H1 (cell line): ENCODE data around the gene C2CD4C. TPM values are rescaled to one million over a fixed set of nuclear protein-coding genes. Genes with fewer than 3 reads are reported as not detected.

Source experiments
- CTCF ChIA-PET: fragments of 300-600 bp; sonication (Branson Sonifier 250); formaldehyde crosslinking; loops from one replicate; lab custom pipeline; 2021; ENCODE audit not compliant: partially characterized antibody; lab: Charles Lee
- POLR2A ChIA-PET: fragments of 300-600 bp; sonication (Branson Sonifier 250); formaldehyde crosslinking; loops from one replicate; lab custom pipeline; 2021; ENCODE audit warnings: inconsistent platforms; ENCODE audit not compliant: partially characterized antibody; lab: Charles Lee
- DNase-seq, 2 experiments: peaks; one replicate each; pipeline versions ENCODE4 v3.0.0 to v3.0.0-alpha.2; 2010 to 2022; ENCODE audit warnings: low spot score in 2 of 2, low read depth in 1 of 2, mixed read lengths in 1 of 2
- FAIRE-seq: peaks from 2 replicates; lab custom pipeline; 2011; peaks lifted over from hg19 to GRCh38; lab: Jason Lieb, UNC
- H2AFZ ChIP-seq: 2 replicates; pipeline ENCODE4 v1.8.1; 2012; ENCODE audit warnings: low read length, inconsistent platforms
- H2AK5ac ChIP-seq: 2 replicates; pipeline ENCODE4 v1.6.1; 2013; ENCODE audit warnings: low read depth, low read length
- H2BK120ac ChIP-seq: replicated peaks from 2 replicates; pipeline ENCODE3; 2013; ENCODE audit warnings: low read depth, low read length, inconsistent platforms
- H2BK12ac ChIP-seq: 2 replicates; pipeline ENCODE4 v1.6.1; 2013; ENCODE audit warnings: low read depth, low read length
- H2BK15ac ChIP-seq: 2 replicates; pipeline ENCODE4 v1.6.1; 2013; ENCODE audit warnings: low read length
- H2BK20ac ChIP-seq: 2 replicates; pipeline ENCODE4 v1.6.1; 2013; ENCODE audit warnings: low read length
- H2BK5ac ChIP-seq: 2 replicates; pipeline ENCODE4 v1.6.1; 2013; ENCODE audit warnings: low read depth, low read length
- H3K14ac ChIP-seq: 2 replicates; pipeline ENCODE4 v1.6.1; 2013; ENCODE audit warnings: inconsistent platforms; ENCODE audit not compliant: insufficient read length
- H3K18ac ChIP-seq: 2 replicates; pipeline ENCODE4 v1.6.1; 2013; ENCODE audit warnings: low read length; ENCODE audit errors: extremely low read depth
- H3K23ac ChIP-seq: 2 replicates; pipeline ENCODE4 v1.6.1; 2013; ENCODE audit warnings: inconsistent platforms; ENCODE audit not compliant: insufficient read length
- H3K23me2 ChIP-seq: 2 replicates; pipeline ENCODE4 v1.6.1; 2013; ENCODE audit warnings: low read depth, low read length
- H3K27ac ChIP-seq: 2 replicates; pipeline ENCODE4 v1.6.1; 2011; ENCODE audit warnings: low read depth, low read length, inconsistent platforms
- H3K27me3 ChIP-seq, 4 experiments: replicated peaks in 1 of 4; 1 replicate in 1 of 4; 2 replicates in 3 of 4; pipeline versions ENCODE4 v1.6.1 to v1.8.1; 2011 to 2013; ENCODE audit warnings: low read length in 3 of 4, mild to moderate bottlenecking in 3 of 4, inconsistent platforms in 2 of 4, mixed read lengths in 2 of 4, moderate library complexity in 1 of 4; ENCODE audit not compliant: control insufficient read depth in 3 of 4, insufficient read depth in 3 of 4; ENCODE audit errors: extremely low read depth in 1 of 4
- H3K36me3 ChIP-seq, 4 experiments: 2 replicates each; pipeline versions ENCODE4 v1.6.1 to v1.8.1; 2011 to 2013; ENCODE audit warnings: mild to moderate bottlenecking in 4 of 4, low read length in 3 of 4, moderate library complexity in 2 of 4, control low read depth in 1 of 4, inconsistent platforms in 1 of 4; ENCODE audit not compliant: insufficient read depth in 4 of 4, control insufficient read depth in 2 of 4
- H3K4ac ChIP-seq: replicated peaks from 2 replicates; pipeline ENCODE3; 2013; ENCODE audit warnings: low read length, low read depth, mixed read lengths, inconsistent platforms; ENCODE audit not compliant: insufficient read length
- H3K4me1 ChIP-seq, 4 experiments: replicated peaks in 1 of 4; 1 replicate in 1 of 4; 2 replicates in 3 of 4; pipeline versions ENCODE4 v1.6.1 to v1.8.1; 2011 to 2013; ENCODE audit warnings: low read length in 3 of 4, inconsistent platforms in 2 of 4, mixed read lengths in 1 of 4; ENCODE audit not compliant: insufficient read depth in 4 of 4, control insufficient read depth in 3 of 4
- H3K4me2 ChIP-seq, 2 experiments: 2 replicates each; pipeline versions ENCODE4 v1.6.1 to v1.8.1; 2011 to 2013; ENCODE audit warnings: low read depth in 2 of 2, low read length in 2 of 2, control low read depth in 1 of 2, inconsistent platforms in 1 of 2, mild to moderate bottlenecking in 1 of 2; ENCODE audit not compliant: insufficient read depth in 1 of 2
- H3K4me3 ChIP-seq, 4 experiments: fragments of 200-600, 300-600 bp in 1 of 4; sonication (generic), shearing (Covaris generic), sonication (Bioruptor Twin) in 1 of 4; 2 replicates each; pipeline versions ENCODE4 v1.5.1 to v1.8.1; 2011 to 2016; ENCODE audit warnings: low read length in 4 of 4, low read depth in 3 of 4, control low read depth in 2 of 4, inconsistent platforms in 2 of 4, mild to moderate bottlenecking in 2 of 4, mixed read lengths in 1 of 4, moderate library complexity in 1 of 4; ENCODE audit not compliant: insufficient read depth in 2 of 4; ENCODE audit errors: extremely low read depth in 1 of 4
- H3K56ac ChIP-seq: replicated peaks from 2 replicates; pipeline ENCODE3; 2013; ENCODE audit warnings: low read depth, mild to moderate bottlenecking, mixed read lengths, low read length, inconsistent platforms; ENCODE audit not compliant: insufficient read length
- H3K79me1 ChIP-seq: 2 replicates; pipeline ENCODE4 v1.6.1; 2013; ENCODE audit warnings: low read depth, low read length, control low read depth
- H3K79me2 ChIP-seq, 2 experiments: 2 replicates each; pipeline versions ENCODE4 v1.6.1 to v1.8.1; 2012 to 2013; ENCODE audit warnings: low read length in 2 of 2, mild to moderate bottlenecking in 2 of 2, inconsistent platforms in 1 of 2; ENCODE audit not compliant: insufficient read depth in 2 of 2, control insufficient read depth in 1 of 2
- H3K9ac ChIP-seq, 4 experiments: replicated peaks in 1 of 4; 1 replicate in 1 of 4; 2 replicates in 3 of 4; pipeline versions ENCODE4 v1.6.1 to v1.8.1; 2011 to 2013; ENCODE audit warnings: low read depth in 3 of 4, low read length in 3 of 4, control low read depth in 2 of 4, mild to moderate bottlenecking in 2 of 4, moderate library complexity in 2 of 4, inconsistent platforms in 1 of 4; ENCODE audit errors: extremely low read depth in 1 of 4
- H3K9me3 ChIP-seq, 2 experiments: 2 replicates each; pipeline versions ENCODE4 v1.6.1 to v1.8.1; 2012 to 2013; ENCODE audit warnings: mild to moderate bottlenecking in 2 of 2, moderate library complexity in 2 of 2, control low read depth in 1 of 2, inconsistent platforms in 1 of 2, low read depth in 1 of 2, low read length in 1 of 2, mixed read lengths in 1 of 2; ENCODE audit not compliant: insufficient read depth in 2 of 2
- H4K20me1 ChIP-seq, 2 experiments: replicated peaks in 1 of 2; 2 replicates each; pipeline versions ENCODE3 to v1.8.1; 2011 to 2013; ENCODE audit warnings: inconsistent platforms in 2 of 2, low read length in 2 of 2, mild to moderate bottlenecking in 1 of 2; ENCODE audit not compliant: insufficient read depth in 2 of 2, control insufficient read depth in 1 of 2
- H4K5ac ChIP-seq: 2 replicates; pipeline ENCODE4 v1.6.1; 2013; ENCODE audit warnings: low read length, low read depth, mixed read lengths, inconsistent platforms; ENCODE audit not compliant: insufficient read length
- H4K8ac ChIP-seq: 2 replicates; pipeline ENCODE4 v1.8.0; 2013; ENCODE audit warnings: mild to moderate bottlenecking, moderate library complexity, low read length, inconsistent platforms; ENCODE audit not compliant: insufficient read depth; ENCODE audit errors: extremely low read depth
- H4K91ac ChIP-seq: replicated peaks from 2 replicates; pipeline ENCODE3; 2013; ENCODE audit warnings: low read length, mixed read lengths, inconsistent platforms; ENCODE audit not compliant: insufficient read length
- ASH2L ChIP-seq: fragments of 200-600, 300-600 bp; sonication (generic); IDR thresholded peaks from one replicate; pipeline ENCODE4 v1.7.1; 2017; ENCODE audit warnings: low read length
- CBX5 ChIP-seq: fragments of 300-800, 300-1000 bp; sonication (generic); IDR thresholded peaks from 2 replicates; pipeline ENCODE4 v1.7.1; 2016; ENCODE audit warnings: antibody characterized with exemption, low read length, low read depth
- HDAC2 ChIP-seq, 2 experiments: fragments of 300-600 bp in 1 of 2; sonication (generic) in 1 of 2; IDR thresholded peaks; 2 replicates each; pipeline ENCODE4 v1.6.1; 2011 to 2012; ENCODE audit warnings: low read depth in 2 of 2, low read length in 2 of 2, mild to moderate bottlenecking in 2 of 2, moderate library complexity in 2 of 2, borderline replicate concordance in 1 of 2, inconsistent platforms in 1 of 2
- MAFK ChIP-seq: IDR thresholded peaks from 2 replicates; pipeline ENCODE4 v1.6.1; 2012; ENCODE audit warnings: low read depth, mild to moderate bottlenecking, improper control_type of control experiment, low read length
- MAX ChIP-seq: IDR thresholded peaks from 2 replicates; pipeline ENCODE4 v1.6.1; 2012; ENCODE audit warnings: inconsistent platforms
- PHF8 ChIP-seq: fragments of 200-600 bp; sonication (generic); conservative IDR thresholded peaks from 2 replicates; pipeline ENCODE4 v1.7.1; 2012; ENCODE audit warnings: low read depth, mild to moderate bottlenecking, inconsistent platforms, low read length, moderate library complexity
- RNF2 ChIP-seq: fragments of 200-900, 300-1000 bp; sonication (generic); IDR thresholded peaks from 2 replicates; pipeline ENCODE4 v1.7.1; 2016; ENCODE audit warnings: borderline replicate concordance, low read depth, mild to moderate bottlenecking, antibody characterized with exemption, low read length; ENCODE audit not compliant: poor library complexity, severe bottlenecking; ENCODE audit errors: missing control alignments
- RXRA ChIP-seq: IDR thresholded peaks from 2 replicates; pipeline ENCODE4 v1.6.1; 2011; ENCODE audit warnings: low read depth, mild to moderate bottlenecking, low read length, moderate library complexity; ENCODE audit not compliant: insufficient read depth
- SIN3A ChIP-seq, 2 experiments: IDR thresholded peaks in 1 of 2; conservative IDR thresholded peaks in 1 of 2; 2 replicates each; pipeline ENCODE4 v1.6.1; 2011 to 2012; ENCODE audit warnings: low read length in 2 of 2, improper control_type of control experiment in 1 of 2, low read depth in 1 of 2, mild to moderate bottlenecking in 1 of 2
- SUZ12 ChIP-seq: fragments of 200-600 bp; sonication (generic); IDR thresholded peaks from 2 replicates; pipeline ENCODE4 v1.6.1; 2012; ENCODE audit warnings: mild to moderate bottlenecking, inconsistent platforms, low read length, moderate library complexity, mixed read lengths
- TCF12 ChIP-seq: IDR thresholded peaks from 2 replicates; pipeline ENCODE4 v1.6.1; 2011; ENCODE audit warnings: low read depth, mild to moderate bottlenecking, low read length
- WGBS, 2 experiments: shearing (Covaris generic) in 1 of 2; methylation state at CpG; one replicate each; pipeline versions ENCODE4 v1.1.6 to v1.1.7; 2013 to 2015; ENCODE audit warnings: low lambda C conversion rate in 2 of 2, mixed read lengths in 2 of 2, inconsistent platforms in 1 of 2, low coverage in 1 of 2, missing lambda C conversion rate in 1 of 2; ENCODE audit not compliant: insufficient replicate concordance in 2 of 2, insufficient coverage in 1 of 2, insufficient read length in 1 of 2; ENCODE audit errors: extremely low coverage in 1 of 2, missing lambda C conversion rate in 1 of 2; 5-methylcytosine and 5-hydroxymethylcytosine counted together
- polyA plus RNA-seq, 7 experiments: library from polyadenylated mRNA; depleted of rRNA in 3 of 7; stranded (reverse) in 5 of 7; unstranded in 2 of 7; fragments of >200 nt in 5 of 7; fragments of 200-250 nt in 2 of 7; gene quantifications; 1 replicate in 5 of 7; 2 replicates in 1 of 7; 4 replicates in 1 of 7; pipeline versions ENCODE4 v1.2.1 to v1.2.3, GENCODE V29; 2011 to 2013; ENCODE audit warnings: missing spikeins in 2 of 7, mixed read lengths in 2 of 7
- total RNA-seq: library from RNA; stranded (reverse); fragmentation: NEBNext Ultra II Directional; extraction: Animal tissue kit (Norgen Biotek cat#: 25700); gene quantifications from 2 replicates; pipeline ENCODE4 v1.2.1, GENCODE V29; 2021

Gene C2CD4C
- total and polyA plus RNA-seq, 2 of the 8 experiments (the other 6 are each of a cell fraction or from before 2014, with no cell fraction given): 3.8 to 6.3 TPM

GRCh38 chr19:408441-408901, 476 bp downstream of the C2CD4C start:
- no peak overlapping the region for H2BK12ac ChIP-seq
- H3K23me2 ChIP-seq: no peaks in the 10 kb centered on the region; the same call in 1 of the 2 replicates
- no peak overlapping the region for H2BK120ac ChIP-seq
- no peak overlapping the region for H3K56ac ChIP-seq
- no peak overlapping the region for H3K9ac ChIP-seq
- H3K36me3 ChIP-seq: no peaks in the 10 kb centered on the region; a peak in 1 of 8 replicates
- no peak overlapping the region; the same call in 1 of the 2 replicates for H4K8ac ChIP-seq
- no peak overlapping the region for H2AK5ac ChIP-seq
- peaks cover 0 to 14% (median 12%) of the 10 kb centered on the region in 4 experiments; a peak in 6 of 7 replicates for H3K27me3 ChIP-seq
- peak overlapping the region; percentile 42 to 85 (median 48) for H3K4me3 ChIP-seq
- no peaks in the 10 kb centered on the region for H3K79me1 ChIP-seq
- no peaks in the 10 kb centered on the region for H3K79me2 ChIP-seq
- H3K23ac ChIP-seq: no peak overlapping the region
- H3K4me2 ChIP-seq: peak overlapping the region; percentile 81 to 94
- no peak overlapping the region for H2BK15ac ChIP-seq
- no peak overlapping the region; the same call in 1 of the 2 replicates for H3K18ac ChIP-seq
- H4K91ac ChIP-seq: no peak overlapping the region
- no peak overlapping the region for H3K14ac ChIP-seq
- CTCF ChIA-PET: interaction anchor here (1.1 to 1.9 kb wide), 4 partner anchors 19 to 124 kb away, joined by 4 to 6 read pairs (median 4); no protein-coding TSS in a partner anchor
- H2BK5ac ChIP-seq: no peak overlapping the region
- peak overlapping the region; percentile 52 for H4K5ac ChIP-seq
- FAIRE-seq (no peak), DNase-seq (peak in 1 of 2 experiments; percentile 54)
- no CpG with 5 or more reads among the region's 30 CpGs for WGBS, 2 experiments
- POLR2A ChIA-PET: interaction anchor here (1.3 to 1.9 kb wide), 4 partner anchors 10 to 122 kb away, joined by 3 to 5 read pairs (median 4); partner anchors contain the start of gene CDC34
- no peaks in the 10 kb centered on the region for H3K9me3 ChIP-seq
- no peak overlapping the region for H2AFZ ChIP-seq
- peaks cover 0 to 19% (median 9%) of the 10 kb centered on the region in 4 experiments; a peak in 5 of 7 replicates for H3K4me1 ChIP-seq
- no peak overlapping the region for H3K4ac ChIP-seq
- H4K20me1 ChIP-seq: peaks cover 0 to 3% of the 10 kb centered on the region in 2 experiments
- no peak overlapping the region for H2BK20ac ChIP-seq
- H3K27ac ChIP-seq: no peak overlapping the region
- TF ChIP-seq PHF8 (no peak), HDAC2 (IDR thresholded peaks at IDR 0.05; ENCODE audit: borderline replicate concordance in 1 of 2, low read depth in 2 of 2, low read length in 2 of 2) (no peak), SUZ12 (no peak), RNF2 (no peak), MAFK (no peak), SIN3A (conservative IDR thresholded peaks at IDR 0.05 in 1 of 2, IDR thresholded peaks at IDR 0.05 in 1 of 2; ENCODE audit: low read depth in 1 of 2, low read length in 2 of 2) (no peak), MAX (no peak), CBX5 (no peak), ASH2L (no peak), TCF12 (no peak), RXRA (no peak)
- TF ChIP-seq, all 59 proteins: peak for 0
